ENCODE data around the gene FARP2.

FARP2 gene

GRCh38 chr2:241461693-241462677 lies 105.9 kb downstream of the FARP2 start:
- no peak for DNase-seq

- no peak for DNase-seq
Measured at GRCh38 chr2:241463276-241464135, 107.4 kb downstream of the FARP2 start.

- no peak for DNase-seq
Measured at GRCh38 chr2:241465543-241465942, 109.5 kb downstream of the FARP2 start.

GRCh38 chr2:241466230-241466629 lies 110.1 kb downstream of the FARP2 start:
- no peak for DNase-seq

GRCh38 chr2:241467777-241468475 lies 111.8 kb downstream of the FARP2 start:
- no peak for DNase-seq

GRCh38 chr2:241468476-241468781 lies 112.3 kb downstream of the FARP2 start:
- no peak for DNase-seq

GRCh38 chr2:241469746-241470145 lies 113.7 kb downstream of the FARP2 start:
- DNase-seq, result no peak

GRCh38 chr2:241473399-241473798 lies 117.3 kb downstream of the FARP2 start:
- DNase-seq, result no peak

GRCh38 chr2:241475267-241475666 lies 119.2 kb downstream of the FARP2 start:
- DNase-seq, result no peak

- DNase-seq, result no peak
Measured at GRCh38 chr2:241478166-241478565, 122.1 kb downstream of the FARP2 start.

- DNase-seq, result no peak
Measured at GRCh38 chr2:241479026-241479898, 123.2 kb downstream of the FARP2 start.

GRCh38 chr2:241481687-241482086 lies 125.6 kb downstream of the FARP2 start:
- no peak for DNase-seq

- DNase-seq, result no peak
Measured at GRCh38 chr2:241482126-241482955, 126.3 kb downstream of the FARP2 start.

GRCh38 chr2:241483305-241483704 lies 127.2 kb downstream of the FARP2 start:
- DNase-seq, result no peak

- DNase-seq, result no peak
Measured at GRCh38 chr2:241485172-241485911, 129.3 kb downstream of the FARP2 start.

GRCh38 chr2:241489088-241489487 lies 133.0 kb downstream of the FARP2 start:
- no peak for DNase-seq

GRCh38 chr2:241489733-241490680 lies 133.9 kb downstream of the FARP2 start:
- DNase-seq, result no peak

- DNase-seq, result no peak
Measured at GRCh38 chr2:241490825-241491506, 134.9 kb downstream of the FARP2 start.

All from SHP77 (cell line).